K562 (cell line): ENCODE data around the gene RAPGEF5. TPM values are rescaled to one million over a fixed set of nuclear protein-coding genes. Genes with fewer than 3 reads are reported as not detected.

Experiments used
- ATAC-seq: fragments of 200-7000 bp; cut with Tn5 transposase; 3 replicates; pipeline ENCODE4 v1.9.1; 2020; ENCODE audit warnings: moderate library complexity
- BruUV-seq: library from RNA; stranded (reverse); fragments of 400-500 nt; replicated peaks from 2 replicates; lab custom pipeline; 2021; lab: Mats Ljungman, UMichigan
- CTCF ChIA-PET: fragments of 300-600 bp; formaldehyde crosslinking; extraction: SDS; loops from one replicate; lab custom pipeline; 2021; ENCODE audit warnings: low intra/inter-chr PET ratio; lab: Yijun Ruan, JAX
- POLR2A ChIA-PET: fragments of 300-600, 350-650 bp; sonication (Branson Sonifier 250); formaldehyde crosslinking; extraction: SDS; loops from one replicate; lab custom pipeline; 2021; ENCODE audit warnings: antibody characterized with exemption, inconsistent platforms; lab: Yijun Ruan, JAX
- DNase-seq, 4 experiments: peaks; one replicate each; pipeline versions ENCODE4 v3.0.0 to v3.0.0-alpha.2; 2011 to 2018; ENCODE audit warnings: low spot score in 3 of 4, mixed read lengths in 3 of 4; ENCODE audit errors: extremely low read depth in 1 of 4
- FAIRE-seq: peaks from 2 replicates; lab custom pipeline; 2011; peaks lifted over from hg19 to GRCh38; lab: Jason Lieb, UNC
- H2AFZ ChIP-seq: 2 replicates; pipeline ENCODE4 v1.6.0; 2011; ENCODE audit warnings: low read depth, low read length, control low read depth, inconsistent platforms
- H3K27ac ChIP-seq: fragments of 200-600 bp; 3 replicates; pipeline ENCODE4 v1.8.0; 2011; ENCODE audit warnings: low read depth, mild to moderate bottlenecking, control low read depth, inconsistent platforms, low read length, moderate library complexity, mixed read lengths; ENCODE audit errors: extremely low read depth
- H3K27me3 ChIP-seq, 2 experiments: fragments of 300-600 bp in 1 of 2; 2 replicates in 1 of 2; 3 replicates in 1 of 2; pipeline versions ENCODE4 v1.6.0 to v1.8.0; 2011; ENCODE audit warnings: inconsistent platforms in 2 of 2, low read length in 2 of 2, mild to moderate bottlenecking in 1 of 2, mixed read lengths in 1 of 2, moderate library complexity in 1 of 2; ENCODE audit not compliant: control insufficient read depth in 2 of 2, insufficient read depth in 2 of 2
- H3K36me3 ChIP-seq: fragments of 300-600 bp; 3 replicates; pipeline ENCODE4 v1.8.0; 2011; ENCODE audit warnings: mild to moderate bottlenecking, low read length, inconsistent platforms; ENCODE audit not compliant: control insufficient read depth, insufficient read depth
- H3K4me1 ChIP-seq, 2 experiments: fragments of 200-600 bp in 1 of 2; replicated peaks in 1 of 2; 2 replicates in 1 of 2; 3 replicates in 1 of 2; pipeline versions ENCODE4 v1.5.1 to v1.8.0; 2011; ENCODE audit warnings: inconsistent platforms in 2 of 2, low read length in 2 of 2, mild to moderate bottlenecking in 1 of 2, mixed read lengths in 1 of 2, moderate library complexity in 1 of 2; ENCODE audit not compliant: control insufficient read depth in 2 of 2, insufficient read depth in 2 of 2
- H3K4me2 ChIP-seq: 2 replicates; pipeline ENCODE4 v1.6.1; 2011; ENCODE audit warnings: low read length, control low read depth, inconsistent platforms, mixed read lengths; ENCODE audit not compliant: insufficient read depth
- H3K4me3 ChIP-seq: fragments of 200-600 bp; sonication (generic), shearing (Covaris generic); 2 replicates; pipeline ENCODE4 v1.5.1; 2016; ENCODE audit warnings: control low read depth, inconsistent platforms
- H3K79me2 ChIP-seq: fragments of 200-600 bp; 3 replicates; pipeline ENCODE4 v1.8.0; 2011; ENCODE audit warnings: low read length, inconsistent platforms; ENCODE audit not compliant: control insufficient read depth, insufficient read depth
- H3K9ac ChIP-seq, 2 experiments: 2 replicates each; pipeline versions ENCODE4 v1.6.0 to v1.6.1; 2011; ENCODE audit warnings: low read depth in 2 of 2, low read length in 2 of 2, control low read depth in 1 of 2, inconsistent platforms in 1 of 2, mild to moderate bottlenecking in 1 of 2, mixed read lengths in 1 of 2; ENCODE audit not compliant: insufficient read depth in 1 of 2
- H3K9me1 ChIP-seq: one replicate; pipeline ENCODE4 v1.6.0; 2011; ENCODE audit warnings: inconsistent platforms, mild to moderate bottlenecking, low read length, moderate library complexity; ENCODE audit not compliant: control insufficient read depth, insufficient read depth
- H3K9me3 ChIP-seq: replicated peaks from 2 replicates; pipeline ENCODE4 v1.5.1; 2011; ENCODE audit warnings: low read depth, low read length, inconsistent platforms; ENCODE audit not compliant: control insufficient read depth, insufficient read depth
- H4K20me1 ChIP-seq: replicated peaks from 2 replicates; pipeline ENCODE4 v1.6.1; 2011; ENCODE audit warnings: low read length, inconsistent platforms, mixed read lengths; ENCODE audit not compliant: control insufficient read depth, insufficient read depth
- BHLHE40 ChIP-seq: IDR thresholded peaks from 2 replicates; pipeline ENCODE4 v1.6.1; 2011; ENCODE audit warnings: low read length, improper control_type of control experiment
- PHF8 ChIP-seq: fragments of 200-600 bp; sonication (generic); IDR thresholded peaks from 2 replicates; pipeline ENCODE4 v1.6.1; 2012; ENCODE audit warnings: mixed run types, mild to moderate bottlenecking, inconsistent platforms, low read length, moderate library complexity, borderline replicate concordance
- RBM25 ChIP-seq: fragments of 200-400 bp; formaldehyde crosslinking; IDR thresholded peaks from 2 replicates; pipeline ENCODE4 v1.6.1; 2018; ENCODE audit warnings: low read length, low read depth, moderate library complexity; ENCODE audit not compliant: severe bottlenecking
- RFX5 ChIP-seq: IDR thresholded peaks from 2 replicates; pipeline ENCODE4 v1.6.1; 2011; ENCODE audit warnings: low read depth, mild to moderate bottlenecking, improper control_type of control experiment, low read length
- WGBS: fragments of 100-300 bp; shearing (Covaris generic); methylation state at CpG from one replicate; pipeline ENCODE4 v1.1.6; 2016; ENCODE audit warnings: low coverage, mixed read lengths; ENCODE audit not compliant: insufficient coverage; ENCODE audit errors: missing lambda C conversion rate; 5-methylcytosine and 5-hydroxymethylcytosine counted together
- in situ Hi-C: fragments of 300-500 bp; cut with MboI; formaldehyde crosslinking; loops from 4 replicates; pipeline ENCODE4 v1.15.0; 2018; ENCODE audit warnings: inconsistent platforms, mixed read lengths
- intact Hi-C: fragments of 100-400 bp; cut with micrococcal nuclease; formaldehyde crosslinking; loops from 2 replicates; pipeline ENCODE4 v1.14.2; 2022
- polyA plus RNA-seq, 8 experiments: library from polyadenylated mRNA; depleted of rRNA in 4 of 8; stranded (reverse) in 5 of 8; unstranded in 3 of 8; fragments of >200 nt; fragmentation: Nextera tagmentation in 2 of 8; fragmentation: Illumina TruSeq in 1 of 8; extraction: Ambion mirVana in 2 of 8; extraction: Trizol in 1 of 8; gene quantifications; 2 replicates each; pipeline versions ENCODE4 v1.2.1 to v1.2.3, GENCODE V29; 2011 to 2014; ENCODE audit warnings: inconsistent platforms in 1 of 8, missing spikeins in 1 of 8
- total RNA-seq, 7 experiments: library from RNA; depleted of rRNA in 6 of 7; stranded (reverse); fragments of >200 nt in 6 of 7; fragmentation: Illumina TruSeq in 2 of 7; extraction: Trizol in 2 of 7; gene quantifications; 2 replicates each; pipeline versions ENCODE4 v1.2.1 to v1.2.3, GENCODE V29; 2011 to 2021; ENCODE audit warnings: low replicate concordance in 1 of 7
- TF ChIP-seq, protein P1 (sequence below): sonication (generic); formaldehyde crosslinking; IDR thresholded peaks from 2 replicates; pipeline ENCODE4 v1.9.0; 2022; ENCODE audit warnings: mild to moderate bottlenecking, missing genetic modification reagents
- TF ChIP-seq, protein P2 (sequence below): fragments of 200-600 bp; sonication (generic); IDR thresholded peaks from one replicate; pipeline ENCODE4 v1.6.1; 2012; ENCODE audit warnings: mild to moderate bottlenecking, low read depth, low read length, inconsistent platforms
- TF ChIP-seq, protein P3 (sequence below): IDR thresholded peaks from 2 replicates; pipeline ENCODE4 v1.6.1; 2014; ENCODE audit warnings: antibody characterized with exemption

RAPGEF5 gene
- total and polyA plus RNA-seq, 9 of the 15 experiments (the other 6 are each of a cell fraction or from before 2014, with no cell fraction given), result 0.39 to 2.0 (median 1.1) TPM

DNA sequence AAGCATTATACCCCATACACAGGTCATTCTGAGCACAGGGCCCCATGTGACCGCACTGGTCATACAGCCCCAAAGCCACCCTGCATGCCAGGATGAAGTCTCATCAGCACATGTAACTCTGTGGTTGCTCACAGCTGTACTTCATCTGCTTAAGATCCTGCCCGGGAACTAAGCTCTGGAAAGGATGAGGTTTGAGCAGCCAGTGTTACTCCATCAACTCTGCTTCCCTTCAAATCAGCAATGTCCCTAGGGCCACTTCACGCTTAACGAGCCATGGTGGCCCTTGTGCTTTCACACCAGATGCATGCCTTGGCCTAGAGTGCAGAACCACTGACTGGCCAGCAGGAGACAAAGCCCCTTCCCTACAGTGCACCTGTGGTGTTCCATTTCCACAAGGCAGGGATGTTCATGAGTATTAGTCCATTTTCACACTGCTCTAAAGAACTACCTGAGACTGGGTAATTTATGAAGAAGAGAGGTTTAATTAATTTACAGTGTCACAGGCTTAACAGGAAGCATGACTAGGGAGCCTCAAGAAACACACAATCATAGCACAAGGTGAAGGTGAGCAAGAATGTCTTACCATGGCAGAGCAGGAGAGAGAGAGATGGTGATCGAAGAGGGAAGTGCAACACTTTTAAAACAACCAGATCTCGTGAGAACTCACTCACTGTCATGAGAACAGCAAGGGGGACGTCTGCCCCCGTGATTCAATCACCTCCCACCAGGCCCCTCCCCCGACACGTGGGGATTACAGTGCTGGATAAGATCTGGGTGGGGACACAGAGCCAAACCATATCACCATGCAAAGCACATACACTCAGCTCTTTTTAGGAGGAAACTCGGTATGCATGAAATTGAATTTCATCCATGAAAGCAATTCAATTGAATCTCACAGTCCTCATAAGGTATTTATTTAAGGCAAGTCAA is 262.3 kb downstream of the RAPGEF5 start:
- H3K9ac ChIP-seq, result no peak overlapping the region
- intact Hi-C loops (no loop called here), in situ Hi-C loops (no loop called here)
- 15% methylated on average over 11 of the region's 11 CpGs for WGBS
- H3K27me3 ChIP-seq, result no peaks in the 10 kb centered on the region
- H3K36me3 ChIP-seq, result no peaks in the 10 kb centered on the region
- no peaks in the 10 kb centered on the region for H4K20me1 ChIP-seq
- H3K4me2 ChIP-seq, result peak overlapping the region; percentile 31; the same call in 1 of the 2 replicates
- FAIRE-seq (peak; percentile 40), ATAC-seq (peak; percentile 76), DNase-seq (peak in 1 of 4 experiments; percentile 35)
- ChIA-PET POLR2A (interaction anchor here (0.6 kb wide), 1 partner anchor 158 kb away, joined by 3 read pairs; no protein-coding TSS in a partner anchor), CTCF (no interaction called here)
- no peak overlapping the region for H3K27ac ChIP-seq
- H3K79me2 ChIP-seq, result no peaks in the 10 kb centered on the region
- peaks cover 6% of the 10 kb centered on the region in 2 experiments; a peak in 4 of 5 replicates for H3K4me1 ChIP-seq
- H2AFZ ChIP-seq, result peak overlapping the region; percentile 44
- no peak overlapping the region for H3K4me3 ChIP-seq
- TSS peak; percentile 73 for BruUV-seq
- H3K9me1 ChIP-seq, result no peaks in the 10 kb centered on the region
- H3K9me3 ChIP-seq, result peaks cover 2% of the 10 kb centered on the region; the same call in 1 of the 2 replicates
- TF ChIP-seq, protein P1, sequence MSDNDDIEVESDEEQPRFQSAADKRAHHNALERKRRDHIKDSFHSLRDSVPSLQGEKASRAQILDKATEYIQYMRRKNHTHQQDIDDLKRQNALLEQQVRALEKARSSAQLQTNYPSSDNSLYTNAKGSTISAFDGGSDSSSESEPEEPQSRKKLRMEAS (CRISPR knock-in tag), result peak; percentile 81
- TF ChIP-seq RFX5 (no peak), PHF8 (no peak; the same call in 1 of the 2 replicates), RBM25 (peak; percentile 10), BHLHE40 (peak; percentile 72)
- TF ChIP-seq, protein P2, sequence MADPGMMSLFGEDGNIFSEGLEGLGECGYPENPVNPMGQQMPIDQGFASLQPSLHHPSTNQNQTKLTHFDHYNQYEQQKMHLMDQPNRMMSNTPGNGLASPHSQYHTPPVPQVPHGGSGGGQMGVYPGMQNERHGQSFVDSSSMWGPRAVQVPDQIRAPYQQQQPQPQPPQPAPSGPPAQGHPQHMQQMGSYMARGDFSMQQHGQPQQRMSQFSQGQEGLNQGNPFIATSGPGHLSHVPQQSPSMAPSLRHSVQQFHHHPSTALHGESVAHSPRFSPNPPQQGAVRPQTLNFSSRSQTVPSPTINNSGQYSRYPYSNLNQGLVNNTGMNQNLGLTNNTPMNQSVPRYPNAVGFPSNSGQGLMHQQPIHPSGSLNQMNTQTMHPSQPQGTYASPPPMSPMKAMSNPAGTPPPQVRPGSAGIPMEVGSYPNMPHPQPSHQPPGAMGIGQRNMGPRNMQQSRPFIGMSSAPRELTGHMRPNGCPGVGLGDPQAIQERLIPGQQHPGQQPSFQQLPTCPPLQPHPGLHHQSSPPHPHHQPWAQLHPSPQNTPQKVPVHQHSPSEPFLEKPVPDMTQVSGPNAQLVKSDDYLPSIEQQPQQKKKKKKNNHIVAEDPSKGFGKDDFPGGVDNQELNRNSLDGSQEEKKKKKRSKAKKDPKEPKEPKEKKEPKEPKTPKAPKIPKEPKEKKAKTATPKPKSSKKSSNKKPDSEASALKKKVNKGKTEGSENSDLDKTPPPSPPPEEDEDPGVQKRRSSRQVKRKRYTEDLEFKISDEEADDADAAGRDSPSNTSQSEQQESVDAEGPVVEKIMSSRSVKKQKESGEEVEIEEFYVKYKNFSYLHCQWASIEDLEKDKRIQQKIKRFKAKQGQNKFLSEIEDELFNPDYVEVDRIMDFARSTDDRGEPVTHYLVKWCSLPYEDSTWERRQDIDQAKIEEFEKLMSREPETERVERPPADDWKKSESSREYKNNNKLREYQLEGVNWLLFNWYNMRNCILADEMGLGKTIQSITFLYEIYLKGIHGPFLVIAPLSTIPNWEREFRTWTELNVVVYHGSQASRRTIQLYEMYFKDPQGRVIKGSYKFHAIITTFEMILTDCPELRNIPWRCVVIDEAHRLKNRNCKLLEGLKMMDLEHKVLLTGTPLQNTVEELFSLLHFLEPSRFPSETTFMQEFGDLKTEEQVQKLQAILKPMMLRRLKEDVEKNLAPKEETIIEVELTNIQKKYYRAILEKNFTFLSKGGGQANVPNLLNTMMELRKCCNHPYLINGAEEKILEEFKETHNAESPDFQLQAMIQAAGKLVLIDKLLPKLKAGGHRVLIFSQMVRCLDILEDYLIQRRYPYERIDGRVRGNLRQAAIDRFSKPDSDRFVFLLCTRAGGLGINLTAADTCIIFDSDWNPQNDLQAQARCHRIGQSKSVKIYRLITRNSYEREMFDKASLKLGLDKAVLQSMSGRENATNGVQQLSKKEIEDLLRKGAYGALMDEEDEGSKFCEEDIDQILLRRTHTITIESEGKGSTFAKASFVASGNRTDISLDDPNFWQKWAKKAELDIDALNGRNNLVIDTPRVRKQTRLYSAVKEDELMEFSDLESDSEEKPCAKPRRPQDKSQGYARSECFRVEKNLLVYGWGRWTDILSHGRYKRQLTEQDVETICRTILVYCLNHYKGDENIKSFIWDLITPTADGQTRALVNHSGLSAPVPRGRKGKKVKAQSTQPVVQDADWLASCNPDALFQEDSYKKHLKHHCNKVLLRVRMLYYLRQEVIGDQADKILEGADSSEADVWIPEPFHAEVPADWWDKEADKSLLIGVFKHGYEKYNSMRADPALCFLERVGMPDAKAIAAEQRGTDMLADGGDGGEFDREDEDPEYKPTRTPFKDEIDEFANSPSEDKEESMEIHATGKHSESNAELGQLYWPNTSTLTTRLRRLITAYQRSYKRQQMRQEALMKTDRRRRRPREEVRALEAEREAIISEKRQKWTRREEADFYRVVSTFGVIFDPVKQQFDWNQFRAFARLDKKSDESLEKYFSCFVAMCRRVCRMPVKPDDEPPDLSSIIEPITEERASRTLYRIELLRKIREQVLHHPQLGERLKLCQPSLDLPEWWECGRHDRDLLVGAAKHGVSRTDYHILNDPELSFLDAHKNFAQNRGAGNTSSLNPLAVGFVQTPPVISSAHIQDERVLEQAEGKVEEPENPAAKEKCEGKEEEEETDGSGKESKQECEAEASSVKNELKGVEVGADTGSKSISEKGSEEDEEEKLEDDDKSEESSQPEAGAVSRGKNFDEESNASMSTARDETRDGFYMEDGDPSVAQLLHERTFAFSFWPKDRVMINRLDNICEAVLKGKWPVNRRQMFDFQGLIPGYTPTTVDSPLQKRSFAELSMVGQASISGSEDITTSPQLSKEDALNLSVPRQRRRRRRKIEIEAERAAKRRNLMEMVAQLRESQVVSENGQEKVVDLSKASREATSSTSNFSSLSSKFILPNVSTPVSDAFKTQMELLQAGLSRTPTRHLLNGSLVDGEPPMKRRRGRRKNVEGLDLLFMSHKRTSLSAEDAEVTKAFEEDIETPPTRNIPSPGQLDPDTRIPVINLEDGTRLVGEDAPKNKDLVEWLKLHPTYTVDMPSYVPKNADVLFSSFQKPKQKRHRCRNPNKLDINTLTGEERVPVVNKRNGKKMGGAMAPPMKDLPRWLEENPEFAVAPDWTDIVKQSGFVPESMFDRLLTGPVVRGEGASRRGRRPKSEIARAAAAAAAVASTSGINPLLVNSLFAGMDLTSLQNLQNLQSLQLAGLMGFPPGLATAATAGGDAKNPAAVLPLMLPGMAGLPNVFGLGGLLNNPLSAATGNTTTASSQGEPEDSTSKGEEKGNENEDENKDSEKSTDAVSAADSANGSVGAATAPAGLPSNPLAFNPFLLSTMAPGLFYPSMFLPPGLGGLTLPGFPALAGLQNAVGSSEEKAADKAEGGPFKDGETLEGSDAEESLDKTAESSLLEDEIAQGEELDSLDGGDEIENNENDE, result no peak
- TF ChIP-seq, protein P3, sequence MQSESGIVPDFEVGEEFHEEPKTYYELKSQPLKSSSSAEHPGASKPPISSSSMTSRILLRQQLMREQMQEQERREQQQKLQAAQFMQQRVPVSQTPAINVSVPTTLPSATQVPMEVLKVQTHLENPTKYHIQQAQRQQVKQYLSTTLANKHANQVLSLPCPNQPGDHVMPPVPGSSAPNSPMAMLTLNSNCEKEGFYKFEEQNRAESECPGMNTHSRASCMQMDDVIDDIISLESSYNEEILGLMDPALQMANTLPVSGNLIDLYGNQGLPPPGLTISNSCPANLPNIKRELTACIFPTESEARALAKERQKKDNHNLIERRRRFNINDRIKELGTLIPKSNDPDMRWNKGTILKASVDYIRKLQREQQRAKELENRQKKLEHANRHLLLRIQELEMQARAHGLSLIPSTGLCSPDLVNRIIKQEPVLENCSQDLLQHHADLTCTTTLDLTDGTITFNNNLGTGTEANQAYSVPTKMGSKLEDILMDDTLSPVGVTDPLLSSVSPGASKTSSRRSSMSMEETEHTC, result no peak
